ENCODE measurements around the gene GATAD2A. TPM values are rescaled to one million over a fixed set of nuclear protein-coding genes. Genes with fewer than 3 reads are reported as not detected.
A peak's percentile ranks its signal among the peaks of the same experiment; 100 is the strongest.
"Not testable (repeated sequence)": the region's sequence is repeated elsewhere in the genome, so short reads cannot be mapped to it uniquely, and the experiment has no call there.

GATAD2A gene
- total and polyA plus RNA-seq, 2 of the 13 experiments (the other 11 are each of a cell fraction or from before 2014, with no cell fraction given): 16.8 to 28.6 TPM

DNA sequence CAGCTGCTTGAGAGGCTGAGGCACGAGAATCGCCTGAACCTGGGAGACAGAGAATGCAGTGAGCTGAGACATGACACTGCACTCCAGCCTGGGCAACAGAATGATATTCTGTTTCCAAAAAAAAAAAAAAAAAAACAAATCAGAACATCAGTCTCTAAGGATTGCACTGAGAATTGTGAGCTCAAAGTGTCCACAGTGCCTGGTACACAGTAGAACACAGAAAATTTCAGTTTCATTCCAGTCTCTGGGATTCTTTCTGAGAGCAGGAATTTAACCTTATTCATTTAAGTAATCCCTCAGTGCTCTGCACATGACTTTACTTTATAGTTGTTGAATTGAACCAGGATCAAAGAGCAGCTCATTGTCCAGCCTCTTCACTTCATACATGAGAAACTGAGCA lies 25.9 kb upstream of the GATAD2A start:
- H3K27me3 ChIP-seq (ENCODE audit: control insufficient read depth in 1 of 2, insufficient read depth in 2 of 2, low read length in 2 of 2): no peaks in the 10 kb centered on the region
- H3K4me3 ChIP-seq (replicated peaks in 1 of 3; ENCODE audit: insufficient read depth in 1 of 3, low read depth in 2 of 3, low read length in 3 of 3): no peak overlapping the region; a peak in 1 of 6 replicates
- DNase-seq (ENCODE audit: low spot score) (no peak), ATAC-seq (no peak), FAIRE-seq (no peak)
- no peaks in the 10 kb centered on the region for H3K9me3 ChIP-seq (ENCODE audit: low read length)
- no peak overlapping the region for H3K9ac ChIP-seq (ENCODE audit: insufficient read depth, low read depth, low read length)
- no TSS peak for BruUV-seq (replicated peaks)
- H4K20me1 ChIP-seq (ENCODE audit: insufficient read depth, low read length): no peaks in the 10 kb centered on the region
- H3K79me2 ChIP-seq (ENCODE audit: insufficient read depth, low read length): no peaks in the 10 kb centered on the region
- H3K36me3 ChIP-seq (replicated peaks in 1 of 2; ENCODE audit: control insufficient read depth in 1 of 2, insufficient read depth in 2 of 2, low read length in 2 of 2): no peaks in the 10 kb centered on the region
- H3K4me2 ChIP-seq (ENCODE audit: low read depth, low read length): peak overlapping the region; percentile 45; the same call in 1 of the 2 replicates
- 5% methylated on average over 2 of the region's 2 CpGs for WGBS (ENCODE audit: low lambda C conversion rate)
- ChIA-PET POLR2A (interaction anchor here (1.1 kb wide), 1 partner anchor 26 kb away, joined by 7 read pairs; the partner anchor contains the start of gene GATAD2A), CTCF (ENCODE audit: low intra/inter-chr PET ratio, low total read pairs) (no interaction called here)
- intact Hi-C loops (cut with micrococcal nuclease; ENCODE audit: unreplicated experiment) (no loop called here), in situ Hi-C loops (cut with HindIII; ENCODE audit: extremely low pct_ligation_motif_present, low pct_unique_long_range_greater_than_20kb) (no loop called here)
- H3K4me1 ChIP-seq (ENCODE audit: insufficient read depth, low read length): peaks cover 70% of the 10 kb centered on the region
- H3K27ac ChIP-seq (ENCODE audit: extremely low read length, insufficient read depth, low read length): no peak overlapping the region
- H2AFZ ChIP-seq (ENCODE audit: low read length): no peak overlapping the region
- TF ChIP-seq ZNF329 (CRISPR knock-in tag; IDR thresholded peaks at IDR 0.05; ENCODE audit: low read depth) (no peak), ZNF510 (CRISPR knock-in tag; IDR thresholded peaks at IDR 0.05; ENCODE audit: low read depth) (no peak), ZNF710 (CRISPR knock-in tag; IDR thresholded peaks at IDR 0.05; ENCODE audit: borderline replicate concordance) (no peak)

DNA sequence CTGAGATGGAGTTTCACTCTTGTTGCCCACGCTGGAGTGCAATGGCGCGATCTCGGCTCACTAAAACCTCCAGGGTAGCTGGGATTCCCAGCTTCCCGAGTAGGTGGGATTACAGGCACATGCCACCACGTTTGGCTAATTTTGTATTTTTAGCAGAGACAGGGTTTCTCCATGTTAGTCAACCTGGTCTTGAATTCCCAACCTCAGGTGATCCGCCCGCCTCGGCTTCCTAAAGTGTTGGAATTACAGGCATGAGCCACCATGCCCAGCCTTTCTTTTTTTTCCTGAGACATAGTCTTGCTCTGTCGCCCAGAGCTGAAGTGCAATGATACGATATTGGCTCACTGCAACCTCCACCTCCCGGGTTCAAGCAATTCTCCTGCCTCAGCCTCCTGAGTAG lies 25.2 kb upstream of the GATAD2A start:
- BruUV-seq (replicated peaks): not testable (repeated sequence)

More for the DNA sequence above, 25.2 kb upstream of the GATAD2A start:
- H3K27me3 ChIP-seq (ENCODE audit: control insufficient read depth in 1 of 2, insufficient read depth in 2 of 2, low read length in 2 of 2); H4K20me1 ChIP-seq (ENCODE audit: insufficient read depth, low read length); in situ Hi-C loops (cut with HindIII; ENCODE audit: extremely low pct_ligation_motif_present, low pct_unique_long_range_greater_than_20kb); H3K9me3 ChIP-seq (ENCODE audit: low read length); H2AFZ ChIP-seq (ENCODE audit: low read length); CTCF ChIA-PET (ENCODE audit: low intra/inter-chr PET ratio, low total read pairs); H3K79me2 ChIP-seq (ENCODE audit: insufficient read depth, low read length); intact Hi-C loops (cut with micrococcal nuclease; ENCODE audit: unreplicated experiment); H3K27ac ChIP-seq (ENCODE audit: extremely low read length, insufficient read depth, low read length); H3K36me3 ChIP-seq (replicated peaks in 1 of 2; ENCODE audit: control insufficient read depth in 1 of 2, insufficient read depth in 2 of 2, low read length in 2 of 2); H3K4me2 ChIP-seq (ENCODE audit: low read depth, low read length); H3K9ac ChIP-seq (ENCODE audit: insufficient read depth, low read depth, low read length); DNase-seq (ENCODE audit: low spot score); H3K4me3 ChIP-seq (replicated peaks in 1 of 3; ENCODE audit: insufficient read depth in 1 of 3, low read depth in 2 of 3, low read length in 3 of 3); FAIRE-seq; ATAC-seq; POLR2A ChIA-PET: not testable (repeated sequence)
- WGBS (ENCODE audit: low lambda C conversion rate): 83% methylated on average over 12 of the region's 12 CpGs
- H3K4me1 ChIP-seq (ENCODE audit: insufficient read depth, low read length): peaks cover 69% of the 10 kb centered on the region
